Liver (tissue), 9 donors: ENCODE results near the gene ACSS2. TPM values are rescaled to one million over a fixed set of nuclear protein-coding genes. Genes with fewer than 3 reads are reported as not detected.
A peak's percentile ranks its signal among the peaks of the same experiment; 100 is the strongest.

ENCODE experiments used
- DNase-seq: peaks from one replicate; pipeline ENCODE4 v3.0.0-alpha.2; 2017; ENCODE audit warnings: low spot score
- H3K27ac ChIP-seq, 2 donors: one replicate each; pipeline ENCODE4 v1.7.0; 2013; ENCODE audit warnings: inconsistent platforms in 2 of 2, low read length in 2 of 2, control low read depth in 1 of 2, low read depth in 1 of 2, mild to moderate bottlenecking in 1 of 2
- H3K27me3 ChIP-seq, 4 donors: one replicate each; pipeline versions ENCODE4 v1.6.1 to v1.7.0; 2013; ENCODE audit warnings: low read length in 3 of 4, inconsistent platforms in 1 of 4, mild to moderate bottlenecking in 1 of 4, moderate library complexity in 1 of 4; ENCODE audit not compliant: control insufficient read depth in 4 of 4, insufficient read depth in 4 of 4
- H3K36me3 ChIP-seq, 4 donors: one replicate each; pipeline versions ENCODE4 v1.6.1 to v1.7.0; 2013; ENCODE audit warnings: low read length in 3 of 4, mild to moderate bottlenecking in 3 of 4, low read depth in 1 of 4, moderate library complexity in 1 of 4; ENCODE audit not compliant: control insufficient read depth in 4 of 4, insufficient read depth in 3 of 4
- H3K4me1 ChIP-seq, 4 donors: one replicate each; pipeline versions ENCODE4 v1.6.1 to v1.7.0; 2013; ENCODE audit warnings: low read length in 3 of 4, mild to moderate bottlenecking in 3 of 4, moderate library complexity in 1 of 4; ENCODE audit not compliant: control insufficient read depth in 4 of 4, insufficient read depth in 4 of 4
- H3K4me3 ChIP-seq, 3 donors: one replicate each; pipeline versions ENCODE4 v1.6.1 to v1.7.0; 2013; ENCODE audit warnings: low read length in 3 of 3, control low read depth in 1 of 3, low read depth in 1 of 3, mild to moderate bottlenecking in 1 of 3
- H3K9ac ChIP-seq, 2 donors: one replicate each; pipeline ENCODE4 v1.7.0; 2013; ENCODE audit warnings: low read length in 2 of 2, mild to moderate bottlenecking in 2 of 2, moderate library complexity in 2 of 2, control low read depth in 1 of 2, low read depth in 1 of 2
- H3K9me3 ChIP-seq, 4 donors: one replicate each; pipeline versions ENCODE4 v1.6.1 to v1.7.0; 2013; ENCODE audit warnings: low read length in 3 of 4; ENCODE audit not compliant: control insufficient read depth in 4 of 4
- FOXA1 ChIP-seq: IDR thresholded peaks from 2 replicates; pipeline ENCODE4 v1.6.1; 2016; ENCODE audit warnings: antibody characterized with exemption
- GABPA ChIP-seq, 2 donors: IDR thresholded peaks in 1 of 2; conservative IDR thresholded peaks in 1 of 2; 2 replicates each; pipeline ENCODE4 v1.6.1; 2016; ENCODE audit warnings: antibody characterized with exemption in 2 of 2, mild to moderate bottlenecking in 1 of 2, moderate library complexity in 1 of 2
- HNF4A ChIP-seq, 2 donors: conservative IDR thresholded peaks; 2 replicates each; pipeline ENCODE4 v1.6.1; 2016; ENCODE audit warnings: antibody characterized with exemption in 2 of 2, mild to moderate bottlenecking in 2 of 2
- HNF4G ChIP-seq: IDR thresholded peaks from 2 replicates; pipeline ENCODE4 v1.6.1; 2016; ENCODE audit warnings: antibody characterized with exemption
- JUND ChIP-seq, 2 donors: IDR thresholded peaks; 2 replicates each; pipeline ENCODE4 v1.6.1; 2016; ENCODE audit warnings: antibody characterized with exemption in 2 of 2
- NR2F2 ChIP-seq: IDR thresholded peaks from 2 replicates; pipeline ENCODE4 v1.6.1; 2016; ENCODE audit warnings: antibody characterized with exemption
- TAF1 ChIP-seq: conservative IDR thresholded peaks from 2 replicates; pipeline ENCODE4 v1.6.1; 2016; ENCODE audit warnings: antibody characterized with exemption, mild to moderate bottlenecking
- YY1 ChIP-seq: IDR thresholded peaks from 2 replicates; pipeline ENCODE4 v1.6.1; 2016; ENCODE audit warnings: antibody characterized with exemption, mild to moderate bottlenecking
- WGBS: extraction: QIAGEN DNeasy Blood & Tissue Kit; methylation state at CpG from one replicate; pipeline ENCODE4 v1.1.7; 2013; 5-methylcytosine and 5-hydroxymethylcytosine counted together
- polyA plus RNA-seq, 2 donors: library from polyadenylated mRNA; stranded (reverse) in 1 of 2; unstranded in 1 of 2; fragments of 200-250 nt in 1 of 2; fragments of >200 nt in 1 of 2; fragmentation: Nextera tagmentation in 1 of 2; extraction: Ambion mirVana in 1 of 2; gene quantifications; one replicate each; pipeline versions ENCODE4 v1.2.1 to v1.2.3, GENCODE V29; 2013 to 2015
- total RNA-seq, 2 donors: library from RNA; depleted of rRNA; stranded (reverse); fragments of >200 nt; gene quantifications; one replicate each; pipeline ENCODE4 v1.2.3, GENCODE V29; 2014
- TF ChIP-seq, protein P1 (sequence below): IDR thresholded peaks from 2 replicates; pipeline ENCODE4 v1.6.1; 2016; ENCODE audit warnings: antibody characterized with exemption
- TF ChIP-seq, protein P2 (sequence below): IDR thresholded peaks from 2 replicates; pipeline ENCODE4 v1.6.1; 2016; ENCODE audit warnings: antibody characterized with exemption
- donor health status: healthy.
- donor health status: healthy.
- donor health status: healthy.
- donor health status: healthy.
- donor health status: healthy.

ACSS2 gene
- total and polyA plus RNA-seq, 4 donors: 29.8 to 260 (median 80.0) TPM

GRCh38 chr20:34956041-34956458 is 79.6 kb downstream of the ACSS2 start:
- Histone ChIP-seq H3K4me3 (peak overlapping the region; percentile 49 to 86 (median 65)), H3K4me1 (peaks cover 0 to 21% (median 11%) of the 10 kb centered on the region in 4 donors), H3K27ac (peak overlapping the region; percentile 88 to 93), H3K9ac (peak overlapping the region; percentile 85 to 90), H3K9me3 (no peaks in the 10 kb centered on the region), H3K36me3 (no peaks in the 10 kb centered on the region), H3K27me3 (no peaks in the 10 kb centered on the region)
- DNase-seq: no peak
- TF ChIP-seq, protein P1, sequence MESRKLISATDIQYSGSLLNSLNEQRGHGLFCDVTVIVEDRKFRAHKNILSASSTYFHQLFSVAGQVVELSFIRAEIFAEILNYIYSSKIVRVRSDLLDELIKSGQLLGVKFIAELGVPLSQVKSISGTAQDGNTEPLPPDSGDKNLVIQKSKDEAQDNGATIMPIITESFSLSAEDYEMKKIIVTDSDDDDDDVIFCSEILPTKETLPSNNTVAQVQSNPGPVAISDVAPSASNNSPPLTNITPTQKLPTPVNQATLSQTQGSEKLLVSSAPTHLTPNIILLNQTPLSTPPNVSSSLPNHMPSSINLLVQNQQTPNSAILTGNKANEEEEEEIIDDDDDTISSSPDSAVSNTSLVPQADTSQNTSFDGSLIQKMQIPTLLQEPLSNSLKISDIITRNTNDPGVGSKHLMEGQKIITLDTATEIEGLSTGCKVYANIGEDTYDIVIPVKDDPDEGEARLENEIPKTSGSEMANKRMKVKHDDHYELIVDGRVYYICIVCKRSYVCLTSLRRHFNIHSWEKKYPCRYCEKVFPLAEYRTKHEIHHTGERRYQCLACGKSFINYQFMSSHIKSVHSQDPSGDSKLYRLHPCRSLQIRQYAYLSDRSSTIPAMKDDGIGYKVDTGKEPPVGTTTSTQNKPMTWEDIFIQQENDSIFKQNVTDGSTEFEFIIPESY: no peak
- TF ChIP-seq GABPA (IDR thresholded peaks at IDR 0.05 in 1 of 2, conservative IDR thresholded peaks at IDR 0.05 in 1 of 2) (no peak), HNF4G (no peak)
- TF ChIP-seq, protein P2, sequence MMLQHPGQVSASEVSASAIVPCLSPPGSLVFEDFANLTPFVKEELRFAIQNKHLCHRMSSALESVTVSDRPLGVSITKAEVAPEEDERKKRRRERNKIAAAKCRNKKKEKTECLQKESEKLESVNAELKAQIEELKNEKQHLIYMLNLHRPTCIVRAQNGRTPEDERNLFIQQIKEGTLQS: no peak
- 16% methylated on average over 6 of the region's 6 CpGs for WGBS

DNA sequence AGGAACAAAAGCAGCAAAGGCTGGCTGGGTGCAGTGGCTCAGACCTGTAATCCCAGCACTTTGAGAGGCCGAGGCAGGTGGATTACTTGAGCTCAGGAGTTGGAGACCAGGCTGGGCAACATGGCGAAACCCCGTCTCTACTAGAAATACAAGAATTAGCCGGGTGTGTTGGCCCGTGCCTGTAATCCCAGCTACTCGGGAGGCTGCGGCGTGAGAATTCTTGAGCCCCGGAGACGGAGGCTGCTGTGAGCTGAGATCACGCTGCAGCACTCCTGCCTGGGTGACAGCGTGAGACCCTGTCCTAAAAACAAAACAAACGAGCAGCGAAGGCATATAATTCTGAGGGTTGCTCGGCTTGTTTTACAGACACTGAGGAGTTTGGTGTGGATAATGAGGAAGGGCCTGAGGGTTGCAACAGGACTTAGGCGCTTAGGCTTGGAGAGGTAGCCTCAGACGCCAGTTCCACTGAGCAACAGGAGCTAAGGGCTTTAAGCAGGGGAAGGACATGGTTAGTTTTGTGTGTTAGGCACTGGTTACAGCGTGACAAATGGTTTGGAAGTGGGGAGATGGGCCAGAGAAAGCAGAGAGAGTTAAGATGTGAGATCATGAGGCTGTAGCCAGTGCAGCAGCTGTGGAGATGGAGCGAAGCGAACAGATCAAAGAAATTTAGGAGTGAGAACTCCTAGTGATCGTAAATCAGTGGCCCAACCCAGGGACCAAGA is 80.5 kb downstream of the ACSS2 start:
- no peak overlapping the region for H3K27ac ChIP-seq
- H3K4me3 ChIP-seq: no peak overlapping the region
- TF ChIP-seq FOXA1: no peak
- TF ChIP-seq, protein P1: no peak
- no peak for TF ChIP-seq JUND (IDR thresholded peaks at IDR 0.05)
- no peak for TF ChIP-seq HNF4A (conservative IDR thresholded peaks at IDR 0.05)
- no peak for TF ChIP-seq NR2F2
- no peak for TF ChIP-seq TAF1
- TF ChIP-seq YY1: no peak
- TF ChIP-seq, protein P2: no peak
- no peak overlapping the region for H3K9ac ChIP-seq
- H3K27me3 ChIP-seq: no peaks in the 10 kb centered on the region
- H3K9me3 ChIP-seq: no peaks in the 10 kb centered on the region
- H3K36me3 ChIP-seq: no peaks in the 10 kb centered on the region
- WGBS: 94% methylated on average over 21 of the region's 21 CpGs
- peaks cover 0 to 19% (median 9%) of the 10 kb centered on the region in 4 donors for H3K4me1 ChIP-seq
- DNase-seq: no peak

GRCh38 chr20:34964486-34964885 is 88.1 kb downstream of the ACSS2 start:
- Histone ChIP-seq H3K4me3 (no peak overlapping the region), H3K27me3 (no peaks in the 10 kb centered on the region), H3K4me1 (no peaks in the 10 kb centered on the region), H3K36me3 (no peaks in the 10 kb centered on the region), H3K9ac (no peak overlapping the region), H3K27ac (no peak overlapping the region), H3K9me3 (no peaks in the 10 kb centered on the region)
- 95% methylated on average over 5 of the region's 5 CpGs for WGBS
- TF ChIP-seq JUND (IDR thresholded peaks at IDR 0.05): no peak
- TF ChIP-seq, protein P2: no peak
- no peak for DNase-seq
